Upper lobe of left lung (tissue), 4 donors: ENCODE results near the gene PTPRD.

Experiments
- CTCF ChIP-seq, 6 experiments: fragments of 450-650 bp in 4 of 6; fragments of 200-600 bp in 2 of 6; sonication (generic) in 2 of 6; IDR thresholded peaks; one replicate each; pipeline ENCODE4 v1.5.1; 2016 to 2019; ENCODE audit warnings: antibody characterized with exemption in 6 of 6
- EP300 ChIP-seq, 4 donors: sonication (generic); formaldehyde crosslinking; IDR thresholded peaks; one replicate each; pipeline ENCODE4 v1.5.1; 2017; ENCODE audit warnings: antibody characterized with exemption in 4 of 4, control low read depth in 2 of 4
- POLR2A ChIP-seq, 4 donors: fragments of 450-650 bp; IDR thresholded peaks; one replicate each; pipeline ENCODE4 v1.5.1; 2016 to 2017; ENCODE audit warnings: antibody characterized with exemption in 4 of 4, mild to moderate bottlenecking in 2 of 4
- POLR2AphosphoS5 ChIP-seq, 2 donors: sonication (generic); formaldehyde crosslinking; IDR thresholded peaks; one replicate each; pipeline ENCODE4 v1.5.1; 2017; ENCODE audit warnings: antibody characterized with exemption in 2 of 2

DNA sequence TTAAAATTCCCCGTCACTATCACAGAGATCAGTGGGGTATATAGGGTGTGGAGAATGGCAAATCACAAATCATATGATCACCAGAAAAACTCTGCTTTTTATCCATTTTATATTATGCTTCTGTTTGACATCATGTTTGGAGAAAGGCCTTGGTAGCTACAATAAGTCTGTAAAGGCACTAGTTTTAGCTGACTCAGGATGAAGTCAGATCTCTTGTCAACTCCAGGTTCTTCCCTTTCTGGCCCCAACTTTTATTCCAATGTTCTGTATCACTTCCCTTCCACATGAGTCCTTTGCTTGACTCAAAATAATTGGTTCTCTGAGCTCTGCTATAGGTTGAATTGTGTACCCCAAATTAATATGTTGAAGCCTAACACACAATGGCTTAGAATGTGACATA is 484.9 kb downstream of the PTPRD start:
- TF ChIP-seq POLR2A (IDR thresholded peaks at IDR 0.05) (no peak), POLR2AphosphoS5 (IDR thresholded peaks at IDR 0.05) (no peak), CTCF (IDR thresholded peaks at IDR 0.05) (no peak), EP300 (IDR thresholded peaks at IDR 0.05) (no peak)
